MM.1S (cell line): ENCODE data around the gene SYPL1.
"Not testable (repeated sequence)": the region's sequence is repeated elsewhere in the genome, so short reads cannot be mapped to it uniquely, and the experiment has no call there.

Experiments used
- DNase-seq: peaks from one replicate; pipeline ENCODE4 v3.0.0-alpha.2; 2015
- H2AFZ ChIP-seq: fragments of 300-600 bp; sonication (generic); 2 replicates; pipeline ENCODE4 v1.6.0; 2016; ENCODE audit warnings: antibody characterized with exemption, low read length
- H3F3A ChIP-seq: fragments of 300-600 bp; sonication (generic); 2 replicates; pipeline ENCODE4 v1.6.1; 2016; ENCODE audit warnings: mild to moderate bottlenecking, antibody characterized with exemption, low read length, moderate library complexity, mixed read lengths; ENCODE audit not compliant: insufficient read depth
- H3K27ac ChIP-seq: fragments of 300-600 bp; sonication (generic); 2 replicates; pipeline ENCODE4 v1.5.1; 2016; ENCODE audit warnings: mild to moderate bottlenecking, low read length
- H3K27me3 ChIP-seq: fragments of 300-600 bp; sonication (generic); replicated peaks from 2 replicates; pipeline ENCODE4 v1.6.0; 2016; ENCODE audit warnings: low read length; ENCODE audit not compliant: insufficient read depth
- H3K36me3 ChIP-seq: fragments of 300-600 bp; sonication (generic); replicated peaks from 2 replicates; pipeline ENCODE4 v1.6.1; 2016; ENCODE audit warnings: mild to moderate bottlenecking, low read length, mixed read lengths; ENCODE audit not compliant: insufficient read depth
- H3K4me1 ChIP-seq: fragments of 300-600 bp; sonication (generic); 2 replicates; pipeline ENCODE4 v1.6.1; 2016; ENCODE audit warnings: low read length, mixed read lengths
- H3K4me2 ChIP-seq: fragments of 300-600 bp; sonication (generic); 2 replicates; pipeline ENCODE4 v1.6.0; 2016; ENCODE audit warnings: low read depth, low read length
- H3K4me3 ChIP-seq: fragments of 300-600 bp; sonication (generic); 2 replicates; pipeline ENCODE4 v1.5.1; 2016; ENCODE audit warnings: low read length, mixed read lengths
- H3K79me2 ChIP-seq: fragments of 300-600 bp; sonication (generic); 2 replicates; pipeline ENCODE4 v1.6.1; 2016; ENCODE audit warnings: mixed run types, low read length, mixed read lengths
- H3K9ac ChIP-seq: fragments of 300-600 bp; sonication (generic); 2 replicates; pipeline ENCODE4 v1.6.1; 2016; ENCODE audit warnings: low read length, mixed read lengths
- H3K9me2 ChIP-seq: fragments of 300-600 bp; sonication (generic); replicated peaks from 2 replicates; pipeline ENCODE4 v1.6.1; 2016; ENCODE audit warnings: mild to moderate bottlenecking, low read length, mixed read lengths; ENCODE audit not compliant: insufficient read depth
- H3K9me3 ChIP-seq: fragments of 300-600 bp; sonication (generic); replicated peaks from 2 replicates; pipeline ENCODE4 v1.6.1; 2016; ENCODE audit warnings: mild to moderate bottlenecking, low read length, mixed read lengths; ENCODE audit not compliant: insufficient read depth
- H4K20me1 ChIP-seq: fragments of 300-600 bp; sonication (generic); 2 replicates; pipeline ENCODE4 v1.6.1; 2016; ENCODE audit warnings: mild to moderate bottlenecking, low read length, moderate library complexity, mixed read lengths; ENCODE audit not compliant: insufficient read depth
- CTCF ChIP-seq: fragments of 300-600 bp; sonication (generic); IDR thresholded peaks from 2 replicates; pipeline ENCODE4 v1.5.1; 2016; ENCODE audit warnings: antibody characterized with exemption, low read length, mixed read lengths
- EZH2 ChIP-seq: fragments of 300-600 bp; sonication (generic); optimal IDR thresholded peaks from 2 replicates; pipeline ENCODE3; 2017; ENCODE audit warnings: low read depth, mild to moderate bottlenecking, antibody characterized with exemption, low read length, mixed read lengths
- EZH2phosphoT487 ChIP-seq: fragments of 300-600 bp; sonication (generic); IDR thresholded peaks from 2 replicates; pipeline ENCODE4 v1.6.1; 2018; ENCODE audit warnings: antibody characterized with exemption, low read length

SYPL1 gene

GRCh38 chr7:106138776-106139175 lies 26.7 kb upstream of the SYPL1 start:
- H3K79me2 ChIP-seq = no peaks in the 10 kb centered on the region
- no peak overlapping the region for H3K4me2 ChIP-seq
- no peak overlapping the region for H3K4me3 ChIP-seq
- H3K36me3 ChIP-seq = no peaks in the 10 kb centered on the region
- no peaks in the 10 kb centered on the region for H3K9me3 ChIP-seq
- no peaks in the 10 kb centered on the region for H4K20me1 ChIP-seq
- H3F3A ChIP-seq = no peaks in the 10 kb centered on the region
- TF ChIP-seq EZH2phosphoT487 = no peak
- no peak for TF ChIP-seq EZH2
- no peak for TF ChIP-seq CTCF
- H3K27me3 ChIP-seq = no peaks in the 10 kb centered on the region
- DNase-seq = no peak
- no peak overlapping the region for H3K9ac ChIP-seq
- no peak overlapping the region for H2AFZ ChIP-seq
- H3K4me1 ChIP-seq = no peaks in the 10 kb centered on the region
- no peak overlapping the region for H3K27ac ChIP-seq
- H3K9me2 ChIP-seq = no peaks in the 10 kb centered on the region

GRCh38 chr7:106138181-106138580 lies 26.1 kb upstream of the SYPL1 start:
- DNase-seq, H3K27me3 ChIP-seq, H3K36me3 ChIP-seq, H3F3A ChIP-seq, H4K20me1 ChIP-seq, H3K79me2 ChIP-seq, H3K4me3 ChIP-seq, H3K9me2 ChIP-seq, H3K4me2 ChIP-seq, H3K9ac ChIP-seq, H3K4me1 ChIP-seq, H2AFZ ChIP-seq, H3K27ac ChIP-seq, H3K9me3 ChIP-seq: not testable (repeated sequence)

- Histone ChIP-seq H3F3A (no peaks in the 10 kb centered on the region), H3K9me3 (no peaks in the 10 kb centered on the region), H3K27ac (no peak overlapping the region), H3K4me1 (no peaks in the 10 kb centered on the region), H3K79me2 (no peaks in the 10 kb centered on the region), H3K9ac (no peak overlapping the region), H3K27me3 (no peaks in the 10 kb centered on the region), H2AFZ (no peak overlapping the region), H3K9me2 (no peaks in the 10 kb centered on the region), H3K4me2 (no peak overlapping the region), H3K4me3 (no peak overlapping the region), H4K20me1 (no peaks in the 10 kb centered on the region), H3K36me3 (no peaks in the 10 kb centered on the region)
- DNase-seq = no peak
- TF ChIP-seq EZH2 (no peak), CTCF (no peak)
Observed at GRCh38 chr7:106134241-106134640, 22.1 kb upstream of the SYPL1 start.

- no peaks in the 10 kb centered on the region for H3K27me3 ChIP-seq
- no peak overlapping the region for H3K4me3 ChIP-seq
- no peak overlapping the region for H3K4me2 ChIP-seq
- no peaks in the 10 kb centered on the region for H3K9me3 ChIP-seq
- no peaks in the 10 kb centered on the region for H3K4me1 ChIP-seq
- no peaks in the 10 kb centered on the region for H4K20me1 ChIP-seq
- no peak overlapping the region for H2AFZ ChIP-seq
- H3K79me2 ChIP-seq = no peaks in the 10 kb centered on the region
- H3K36me3 ChIP-seq = no peaks in the 10 kb centered on the region
- no peak overlapping the region for H3K27ac ChIP-seq
- no peak overlapping the region for H3K9ac ChIP-seq
- H3F3A ChIP-seq = no peaks in the 10 kb centered on the region
- TF ChIP-seq EZH2 (no peak), EZH2phosphoT487 (no peak), CTCF (no peak)
- H3K9me2 ChIP-seq = no peaks in the 10 kb centered on the region
- no peak for DNase-seq
Observed at GRCh38 chr7:106129291-106129690, 17.2 kb upstream of the SYPL1 start.
